HG03432 (cell line): ENCODE data around the gene BMS1.
"Not testable (repeated sequence)": the region's sequence is repeated elsewhere in the genome, so short reads cannot be mapped to it uniquely, and the experiment has no call there.

Experiments used
- ATAC-seq: cut with Tn5 transposase; IDR thresholded peaks from one replicate; pipeline ENCODE4 v1.9.1; 2021; ENCODE audit warnings: mild to moderate bottlenecking, moderate library complexity; ENCODE audit not compliant: unreplicated experiment

The BMS1 gene

DNA sequence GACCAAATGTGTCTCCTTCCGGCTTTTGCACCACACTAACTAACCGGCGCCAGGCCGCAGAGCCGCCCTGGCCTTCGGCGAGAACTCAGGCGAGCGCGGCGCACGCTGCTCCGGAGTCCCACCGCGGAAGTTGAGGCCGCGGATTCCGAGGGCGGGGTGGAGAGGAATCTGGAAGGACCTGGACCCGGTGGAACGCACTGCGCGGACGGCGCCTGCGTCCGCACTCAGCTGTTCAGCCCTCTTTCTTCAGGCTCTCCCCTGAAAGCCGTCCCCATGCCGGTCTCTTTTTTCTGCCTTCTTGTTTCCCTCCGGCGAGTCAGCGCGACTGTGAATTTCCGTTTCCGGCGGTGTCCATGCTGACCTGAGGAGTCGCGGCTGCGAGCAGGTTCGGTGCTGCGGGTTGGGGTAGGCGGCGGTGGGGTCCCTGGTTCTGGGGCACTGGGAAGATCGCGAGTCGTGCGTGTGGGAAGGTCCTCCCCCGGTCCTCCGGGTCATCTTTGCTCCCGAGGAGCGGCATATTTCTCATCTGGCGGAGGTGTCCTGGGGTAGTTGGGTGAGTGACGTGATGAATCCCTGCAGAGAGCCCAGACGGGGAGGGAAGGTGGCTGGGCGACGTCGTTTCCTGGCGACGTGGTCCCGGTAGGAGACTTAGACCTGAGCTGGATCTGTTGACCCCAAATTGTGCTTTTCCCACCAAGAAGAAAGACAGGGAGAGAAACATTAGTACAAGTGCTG lies at the start of gene BMS1:
TSS of gene BMS1 (plus strand) at position 350 of the 735 bp plus-strand sequence. CDS start 1,600 bp downstream, outside the sequence.
- peak; percentile 98 for ATAC-seq

GRCh38 chr10:42734536-42734935 lies 48.1 kb upstream of the BMS1 start:
- ATAC-seq = no peak

- ATAC-seq = no peak
These were observed 43.9 kb upstream of the BMS1 start for GRCh38 chr10:42738679-42739078.

DNA sequence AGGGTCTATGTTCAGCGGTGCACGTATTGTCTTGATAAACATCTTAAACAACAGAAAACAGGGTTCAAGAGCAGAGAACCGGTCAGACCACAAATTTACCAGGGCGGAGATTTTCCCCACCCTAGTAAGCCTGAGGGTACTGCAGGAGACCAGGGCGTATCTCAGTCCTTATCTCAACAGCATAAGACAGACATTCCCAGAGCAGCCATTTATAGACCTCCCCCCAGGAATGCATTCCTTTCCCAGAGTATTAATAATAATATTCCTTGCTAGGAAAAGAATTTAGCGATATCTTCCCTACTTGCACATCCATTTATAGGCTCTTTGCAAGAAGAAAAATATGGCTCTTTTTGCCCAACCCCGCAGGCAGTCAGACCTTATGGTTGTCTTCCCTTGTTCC lies 41.1 kb upstream of the BMS1 start:
- ATAC-seq = not testable (repeated sequence)

DNA sequence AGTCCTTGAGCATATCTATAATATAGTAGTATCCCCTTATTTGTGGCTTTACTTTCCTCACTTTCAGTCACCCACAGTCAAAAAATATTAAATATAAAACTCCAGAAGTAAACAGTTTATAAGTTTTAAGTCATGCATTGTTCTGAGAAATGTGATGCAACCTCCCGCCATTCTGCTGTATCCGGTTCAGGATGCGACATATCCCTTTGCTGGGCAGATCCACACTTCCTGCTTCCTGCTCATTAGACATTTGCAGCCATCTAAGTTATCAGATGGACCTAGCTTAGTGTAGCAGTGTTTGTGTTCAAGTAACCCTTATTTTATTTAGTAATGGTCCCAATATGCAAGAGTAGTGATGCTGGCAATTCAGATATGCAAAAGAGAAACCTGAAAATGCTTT lies 38.9 kb upstream of the BMS1 start:
- ATAC-seq = no peak

DNA sequence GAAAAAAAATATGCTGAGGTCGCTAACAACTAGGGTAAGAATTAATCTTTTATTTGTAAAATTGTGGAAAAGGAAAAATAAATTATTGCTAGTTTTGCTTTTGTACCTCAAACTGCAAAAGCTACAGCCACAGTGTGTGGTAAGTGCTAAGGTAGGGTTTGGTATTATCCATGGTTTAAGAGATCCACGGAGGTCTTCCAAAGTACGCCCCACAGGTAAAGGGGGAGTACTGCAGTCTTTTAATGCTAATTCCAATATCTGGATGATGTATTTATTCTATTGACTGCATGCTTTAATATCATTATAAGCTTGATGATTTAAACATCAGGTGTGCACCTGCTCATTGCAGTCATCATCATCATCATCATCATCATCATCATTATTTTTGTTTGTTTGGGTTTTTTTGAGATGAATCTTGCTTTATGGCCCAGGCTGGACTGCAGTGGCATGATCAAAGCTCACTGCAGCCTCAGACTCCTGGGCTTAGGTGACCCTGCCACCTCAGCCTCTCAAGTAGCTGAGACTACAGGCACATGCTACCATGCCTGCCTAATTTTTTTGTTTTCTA lies 38.4 kb upstream of the BMS1 start:
- no peak for ATAC-seq

- ATAC-seq = peak; percentile 65
These were observed 29.5 kb upstream of the BMS1 start for GRCh38 chr10:42753126-42753506.

- ATAC-seq = no peak
These were observed 29.0 kb upstream of the BMS1 start for GRCh38 chr10:42753507-42754154.

DNA sequence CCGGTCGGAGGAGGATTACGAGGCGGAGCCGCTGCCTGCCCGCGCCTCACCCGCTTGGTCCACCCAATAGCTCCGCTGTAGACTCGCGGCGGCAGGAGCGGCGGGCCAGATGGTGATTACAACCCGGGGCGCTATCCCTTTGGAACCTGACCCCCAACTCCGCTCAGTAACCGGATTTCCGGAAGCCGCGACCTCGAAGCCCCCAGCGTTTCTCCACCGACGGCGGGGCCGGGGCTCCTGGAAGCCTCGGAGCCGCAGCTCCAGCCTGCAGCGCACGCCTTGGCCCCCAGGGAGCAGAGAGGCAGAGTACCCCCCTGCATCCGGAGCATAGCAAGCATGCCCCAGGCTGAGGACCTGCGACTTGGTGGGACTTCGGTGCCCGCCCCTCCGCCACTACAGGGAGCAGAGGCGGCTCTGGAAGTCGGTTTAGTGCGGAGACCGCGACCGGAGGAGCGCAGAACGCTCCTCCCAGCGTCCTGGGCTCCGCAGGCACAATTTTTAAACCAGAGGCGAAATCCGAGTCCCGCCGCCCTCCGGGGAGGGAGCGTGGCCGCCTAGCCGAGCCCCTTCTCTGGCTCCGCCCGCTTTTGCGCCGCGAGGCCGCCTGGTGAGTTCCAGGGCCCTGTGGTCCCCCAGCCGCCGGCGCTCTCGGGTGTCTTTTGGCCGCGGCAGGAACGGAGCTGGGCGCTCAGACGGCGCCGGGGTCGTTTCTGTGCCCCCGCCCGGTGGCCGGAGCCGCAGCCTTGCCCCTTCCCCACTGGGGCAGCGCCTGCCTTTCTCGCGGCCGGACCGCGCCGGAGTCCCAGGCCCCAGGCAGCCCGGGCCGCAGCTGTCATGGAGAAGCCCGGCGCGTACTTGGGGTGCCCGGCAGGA lies 28.2 kb upstream of the BMS1 start:
- ATAC-seq = peak; percentile 45

DNA sequence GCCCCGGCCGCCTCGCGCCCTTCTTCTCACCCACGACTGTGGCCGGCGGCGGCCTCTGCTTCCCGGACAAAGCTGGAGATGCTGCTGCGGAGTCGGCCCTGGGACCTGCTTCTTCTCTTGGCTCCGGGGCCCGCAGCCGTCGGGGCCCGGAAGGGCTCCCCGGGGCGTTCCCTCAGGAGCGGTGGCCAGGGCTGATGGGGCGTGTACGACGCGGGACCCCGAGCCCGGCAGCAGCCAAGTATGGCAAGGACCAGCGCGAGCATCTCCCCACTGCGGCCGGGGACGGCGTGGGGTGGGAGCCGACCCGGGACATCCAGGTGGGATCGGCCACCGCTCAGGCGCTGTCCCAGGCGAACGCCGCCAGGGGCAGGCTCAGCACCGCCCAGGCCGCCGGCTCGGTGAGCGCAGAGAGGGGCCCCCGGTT lies 27.6 kb upstream of the BMS1 start:
- no peak for ATAC-seq

- no peak for ATAC-seq
These were observed 27.0 kb upstream of the BMS1 start for GRCh38 chr10:42755556-42756093.

DNA sequence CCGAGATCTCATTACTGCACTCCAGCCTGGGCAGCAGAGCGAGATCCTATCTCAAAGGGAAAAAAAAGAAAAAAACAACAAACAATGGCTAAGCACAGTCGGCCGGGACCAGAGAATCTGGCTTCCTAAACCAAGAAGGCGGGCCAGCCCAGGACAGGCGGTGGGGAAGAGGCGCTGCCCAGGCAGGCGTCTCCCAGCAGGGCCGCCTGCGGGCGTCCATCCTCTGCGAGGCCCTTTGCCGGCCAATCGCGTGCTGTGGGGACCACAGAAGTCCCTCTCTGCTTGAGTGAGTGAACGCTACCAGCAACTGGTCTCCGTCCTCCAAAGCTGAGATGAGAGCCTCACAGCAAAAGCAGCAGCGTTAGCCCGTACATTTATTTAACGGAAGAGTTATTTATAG lies 14.7 kb upstream of the BMS1 start:
- no peak for ATAC-seq

GRCh38 chr10:42768581-42769152 lies 13.9 kb upstream of the BMS1 start:
- ATAC-seq = no peak

GRCh38 chr10:42769173-42769572 lies 13.4 kb upstream of the BMS1 start:
- no peak for ATAC-seq

DNA sequence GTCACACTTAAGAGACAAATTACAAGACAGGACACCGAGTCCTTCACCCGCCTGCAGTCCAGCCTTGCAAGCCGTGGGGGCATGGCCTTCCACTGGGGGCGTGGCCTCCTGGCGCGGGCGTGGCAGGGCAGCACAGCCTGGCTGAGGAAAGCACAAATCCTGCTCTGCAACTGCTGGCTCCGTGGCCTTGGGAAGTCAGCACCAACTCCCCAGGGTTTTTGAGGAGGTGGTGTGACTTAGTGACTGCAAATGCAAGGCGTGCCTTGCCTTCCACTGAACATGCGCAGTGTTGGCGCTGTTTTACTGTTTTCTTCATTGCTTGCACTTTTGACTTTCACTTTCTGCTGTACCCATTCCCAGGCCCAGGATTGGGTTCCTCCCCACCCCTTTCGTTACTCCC lies 12.9 kb upstream of the BMS1 start:
- no peak for ATAC-seq

- no peak for ATAC-seq
These were observed 5.9 kb upstream of the BMS1 start for GRCh38 chr10:42776681-42777080.

DNA sequence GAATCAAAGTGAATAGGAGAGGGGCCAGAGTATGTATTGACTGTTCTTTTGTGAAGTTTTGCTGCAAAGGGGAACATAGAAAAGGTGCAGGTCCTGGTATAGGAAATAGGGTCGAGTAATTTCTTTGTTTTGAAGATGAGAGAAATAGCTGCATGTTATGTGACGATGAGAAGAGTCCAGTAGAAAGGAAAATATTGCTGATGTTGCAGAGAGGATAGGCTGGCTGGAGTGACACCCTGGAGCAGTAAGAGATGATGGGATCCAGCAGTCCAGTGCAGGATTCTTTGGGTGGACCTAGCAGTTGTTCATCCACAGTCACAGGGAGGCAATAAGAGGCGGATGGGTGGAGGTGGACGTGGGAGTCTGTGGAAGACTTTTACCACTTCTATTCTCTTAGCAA lies 2.1 kb upstream of the BMS1 start:
- no peak for ATAC-seq

- ATAC-seq = no peak
These were observed 626 bp upstream of the BMS1 start for GRCh38 chr10:42781893-42782445.

- ATAC-seq = no peak
These were observed 570 bp downstream of the BMS1 start for GRCh38 chr10:42783181-42783549.

DNA sequence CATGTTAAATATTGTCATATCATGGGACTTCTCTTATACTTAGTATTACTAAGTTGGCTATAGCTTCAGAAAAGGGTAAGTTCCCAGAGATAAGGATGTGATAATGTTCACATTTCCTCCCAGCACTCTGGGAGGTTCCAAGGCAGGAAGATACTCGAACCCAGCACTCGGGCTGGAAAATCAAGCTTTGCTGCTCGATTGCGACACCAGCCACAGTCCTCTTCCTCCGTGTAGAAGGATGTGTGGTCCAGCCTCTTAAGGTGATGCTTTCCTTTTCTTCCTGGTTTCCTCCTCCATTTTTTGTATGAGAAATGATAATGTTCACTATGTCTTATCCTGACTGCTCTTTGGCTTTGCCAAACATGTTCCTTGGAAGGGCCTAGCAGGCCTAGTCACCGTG lies 3.2 kb downstream of the BMS1 start:
- no peak for ATAC-seq
